ENCODE measurements around the gene INSRR.

The INSRR gene

GRCh38 chr1:156854634-156855033 lies 4.3 kb downstream of the INSRR start:
- DNase-seq (ENCODE audit: low read depth, low spot score): no peak
- H3K27ac ChIP-seq: no peak overlapping the region

DNA sequence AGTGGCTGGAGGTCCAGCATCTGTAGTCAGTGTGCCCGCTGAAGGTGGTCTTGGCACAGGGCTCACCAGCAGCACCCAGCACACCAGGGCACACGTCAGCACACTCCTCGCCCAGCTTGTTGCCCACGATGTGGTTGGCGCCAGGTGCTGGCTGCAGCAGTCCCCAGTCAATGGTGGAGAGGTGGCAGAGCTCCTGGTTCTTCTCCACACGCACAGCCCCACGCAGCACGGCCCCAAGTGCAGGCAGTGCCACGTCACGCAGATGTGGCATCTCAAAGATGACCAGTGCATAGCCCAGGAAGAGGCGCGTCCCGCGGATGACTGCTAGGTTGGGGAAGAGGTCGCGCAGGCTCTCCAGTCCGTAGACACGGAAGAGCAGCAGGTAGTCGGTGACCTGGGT lies 5.2 kb downstream of the INSRR start:
- no peak overlapping the region for H3K27ac ChIP-seq
- DNase-seq (ENCODE audit: low read depth, low spot score): no peak

DNA sequence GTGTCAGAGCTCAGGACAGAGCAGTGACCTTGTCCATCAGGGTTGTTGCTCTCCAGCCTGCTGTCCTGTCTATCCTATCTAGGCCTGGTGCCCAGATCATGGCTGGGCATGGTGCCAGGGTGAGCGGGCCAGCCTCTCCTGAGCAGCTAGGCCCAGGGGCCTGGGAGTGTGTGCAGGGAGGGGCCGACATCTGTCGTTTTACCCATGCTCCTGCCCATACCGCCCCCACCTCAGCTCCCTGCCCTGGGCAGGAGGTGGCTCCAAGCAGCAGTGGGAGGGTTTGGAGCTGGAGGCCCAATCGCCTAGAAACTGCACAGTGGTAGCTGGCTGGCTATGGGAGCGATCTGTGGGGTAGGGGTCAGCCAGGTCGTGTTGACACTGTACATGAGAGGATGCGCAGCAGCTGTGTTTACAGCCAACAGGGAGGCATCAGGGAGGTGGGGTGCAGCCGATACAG lies 6.5 kb downstream of the INSRR start:
- DNase-seq (ENCODE audit: low read depth, low spot score): no peak
- no peak overlapping the region for H3K27ac ChIP-seq

- no peak overlapping the region for H3K27ac ChIP-seq
- DNase-seq (ENCODE audit: low read depth, low spot score): no peak
Observed at GRCh38 chr1:156851779-156852417, 7.0 kb downstream of the INSRR start.

GRCh38 chr1:156849151-156849496 lies 9.8 kb downstream of the INSRR start:
- no peak overlapping the region for H3K27ac ChIP-seq
- DNase-seq (ENCODE audit: low read depth, low spot score): no peak

GRCh38 chr1:156848461-156849150 lies 10.3 kb downstream of the INSRR start:
- H3K27ac ChIP-seq: no peak overlapping the region
- no peak for DNase-seq (ENCODE audit: low read depth, low spot score)

DNA sequence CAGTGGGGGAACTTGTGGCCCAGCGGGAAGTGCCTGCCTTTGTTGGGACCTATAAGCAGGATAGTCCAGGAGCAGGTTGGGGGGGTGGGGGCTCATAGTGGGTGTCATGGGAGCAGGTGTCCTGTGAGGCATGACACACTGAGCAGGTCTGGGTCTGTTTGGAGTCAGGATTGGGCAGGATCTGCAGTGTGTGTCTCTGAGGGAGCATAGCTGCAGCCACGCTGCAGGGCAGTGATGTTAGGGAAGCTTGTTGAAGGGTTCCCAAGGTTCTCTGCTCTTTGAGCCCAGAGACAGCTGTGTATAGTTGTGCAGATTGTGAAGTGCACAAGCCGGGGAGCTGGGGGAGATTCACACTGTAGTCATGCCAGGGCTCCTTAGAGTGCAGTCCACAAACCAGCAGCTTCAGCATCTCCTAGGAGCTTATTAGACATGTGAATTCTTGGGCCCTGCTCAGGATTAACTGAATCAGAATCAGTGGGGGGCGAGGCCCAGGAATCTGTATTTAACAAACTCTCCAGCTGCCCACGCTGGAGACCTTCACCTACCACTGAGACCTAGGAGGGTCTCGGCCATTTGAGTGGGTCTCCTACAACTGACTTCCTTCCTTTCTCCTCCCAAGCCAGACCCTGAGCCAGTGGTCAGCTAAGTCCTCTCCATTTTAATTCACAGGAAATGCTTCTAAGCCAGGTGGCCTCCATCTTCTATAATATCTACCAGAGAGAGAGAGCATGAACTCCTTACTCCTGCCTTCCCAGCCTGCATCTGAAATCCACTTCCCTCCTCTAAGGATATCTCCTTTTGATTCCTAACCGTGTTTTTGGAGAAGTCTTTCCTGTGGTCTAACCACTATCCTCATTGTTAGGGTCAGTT lies 11.1 kb downstream of the INSRR start:
- no peak overlapping the region for H3K27ac ChIP-seq
- DNase-seq (ENCODE audit: low read depth, low spot score): no peak

DNA sequence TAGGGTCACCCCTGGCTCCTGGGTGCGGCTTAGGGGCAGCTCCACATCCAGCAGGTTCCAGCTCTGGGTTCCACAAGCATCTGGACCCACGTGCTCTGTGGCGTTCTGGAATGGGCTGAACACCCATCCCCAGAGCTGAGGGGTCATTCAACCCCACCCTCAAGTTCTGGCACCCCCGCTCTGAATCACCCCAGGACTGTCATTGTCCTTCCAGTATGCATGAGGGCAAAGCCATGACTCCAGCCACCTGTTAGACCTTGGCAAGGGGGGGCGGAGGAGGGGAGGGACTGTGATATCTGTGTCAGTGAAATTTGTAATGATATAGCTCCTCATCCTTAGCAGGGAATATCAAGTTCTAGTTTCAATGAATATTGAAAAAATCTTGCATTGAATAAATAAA lies 12.3 kb downstream of the INSRR start:
- DNase-seq (ENCODE audit: low read depth, low spot score): no peak
- no peak overlapping the region for H3K27ac ChIP-seq

DNA sequence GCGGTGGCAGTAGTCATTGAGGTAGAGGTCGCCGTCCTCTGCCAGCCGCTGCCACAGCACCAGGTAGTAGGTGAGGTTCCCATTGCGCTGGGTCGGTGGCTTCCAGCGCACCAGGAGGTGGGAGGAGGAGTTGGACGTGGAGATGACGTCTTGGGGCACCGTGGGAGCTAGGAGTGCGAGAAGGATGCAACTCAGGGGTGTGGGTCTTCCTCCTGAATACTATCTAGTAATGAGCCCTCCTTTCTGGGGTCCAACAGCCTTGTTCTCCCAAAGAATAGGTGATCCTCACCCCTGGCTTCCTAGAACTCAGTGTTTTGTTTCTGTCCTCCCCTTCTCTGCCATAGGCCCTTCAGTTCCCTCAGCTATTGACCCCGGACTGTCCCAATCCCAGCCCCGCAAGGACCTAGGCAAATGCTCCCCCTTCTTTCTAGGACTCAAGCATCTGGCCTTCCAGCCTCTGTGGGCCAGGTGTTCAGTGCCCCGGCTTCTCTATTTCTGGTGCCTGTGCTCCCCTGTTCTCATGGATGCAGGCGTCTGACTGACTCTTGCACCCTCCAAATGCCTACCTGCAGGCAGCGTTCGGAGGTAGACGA lies 12.9 kb downstream of the INSRR start:
- no peak overlapping the region for H3K27ac ChIP-seq
- DNase-seq (ENCODE audit: low read depth, low spot score): no peak

DNA sequence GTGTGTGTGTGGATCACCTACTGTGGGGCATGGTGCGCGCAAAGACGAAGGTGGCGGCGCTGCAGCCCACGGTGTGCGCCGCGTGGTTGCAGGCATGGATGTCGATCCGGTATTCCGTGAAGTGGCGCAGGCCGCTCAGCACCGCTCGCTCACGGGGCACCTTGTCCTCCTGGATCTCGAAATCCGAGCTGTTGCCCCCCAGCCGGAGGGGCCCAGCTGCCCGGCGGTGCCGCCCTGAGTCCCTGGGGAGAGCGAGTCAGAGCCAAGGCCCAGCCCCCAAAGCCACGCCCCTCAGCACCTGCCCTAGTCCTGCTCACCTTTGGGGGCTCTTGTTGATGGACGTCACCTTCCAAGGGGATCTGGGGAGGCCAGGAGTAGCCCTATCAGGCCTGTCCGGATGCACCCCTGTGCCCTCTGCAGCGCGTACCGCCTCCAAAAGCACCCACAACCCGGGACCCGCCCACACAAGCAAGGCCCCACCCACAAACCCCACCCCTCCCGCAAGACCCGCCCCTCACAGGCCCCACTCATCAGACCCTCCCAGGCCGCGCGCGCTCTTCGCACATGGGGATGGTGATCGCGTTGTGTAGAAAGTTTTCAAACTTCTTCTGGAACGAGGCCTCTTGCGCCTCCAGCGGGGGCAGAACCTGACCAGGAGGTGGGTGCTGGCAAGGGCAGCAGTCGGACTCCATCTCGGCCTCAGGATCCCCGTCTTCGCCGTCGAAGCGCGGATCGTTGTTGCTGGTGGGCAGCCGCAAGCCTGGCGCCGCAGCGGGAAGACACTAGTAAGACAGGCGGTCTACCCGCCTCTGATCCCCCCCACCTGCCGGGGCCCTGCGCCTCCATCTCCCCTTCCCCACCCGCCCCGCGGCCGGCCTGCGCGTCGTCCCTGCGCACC lies 13.6 kb downstream of the INSRR start:
- no peak overlapping the region for H3K27ac ChIP-seq
- DNase-seq (ENCODE audit: low read depth, low spot score): no peak

GRCh38 chr1:156844638-156845037 lies 14.3 kb downstream of the INSRR start:
- DNase-seq (ENCODE audit: low read depth, low spot score): no peak
- H3K27ac ChIP-seq: no peak overlapping the region

- no peak overlapping the region for H3K27ac ChIP-seq
- DNase-seq (ENCODE audit: low read depth, low spot score): no peak
Observed at GRCh38 chr1:156844102-156844501, 14.8 kb downstream of the INSRR start.

DNA sequence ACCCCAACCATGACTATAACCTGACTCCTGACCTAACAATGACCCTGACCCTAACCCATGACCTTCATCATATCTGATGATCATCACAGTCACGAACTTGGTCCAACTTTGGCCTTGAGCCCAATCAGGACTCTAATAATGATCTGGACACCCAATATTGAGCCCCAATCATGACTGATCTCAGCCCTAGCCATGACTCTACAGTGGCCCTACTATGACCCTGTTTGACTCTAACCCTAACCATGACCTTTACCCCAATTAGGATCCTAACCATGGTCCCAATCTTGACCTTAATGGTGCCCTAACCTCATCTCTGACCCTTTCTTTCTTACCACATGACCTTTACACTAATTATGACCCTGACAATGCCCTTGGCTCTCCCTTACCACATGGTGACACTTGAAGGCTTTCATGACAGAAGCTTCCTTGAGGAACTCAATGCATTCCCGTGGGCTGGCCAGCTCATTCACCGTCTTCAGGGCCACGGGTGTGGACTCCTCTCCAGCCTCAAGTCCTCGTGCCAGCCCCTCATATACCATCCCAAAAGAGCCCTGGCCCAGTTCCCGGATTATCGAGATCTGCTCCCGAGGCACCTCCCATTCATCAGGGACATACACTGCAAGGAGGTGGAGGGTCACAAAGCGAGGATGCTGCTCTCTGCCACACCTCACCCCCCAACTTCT lies 16.2 kb downstream of the INSRR start:
- no peak for DNase-seq (ENCODE audit: low read depth, low spot score)
- no peak overlapping the region for H3K27ac ChIP-seq

GRCh38 chr1:156841295-156841855 lies 17.5 kb downstream of the INSRR start:
- DNase-seq (ENCODE audit: low read depth, low spot score): no peak
- no peak overlapping the region for H3K27ac ChIP-seq

GRCh38 chr1:156840898-156841279 lies 18.0 kb downstream of the INSRR start:
- DNase-seq (ENCODE audit: low read depth, low spot score): no peak
- H3K27ac ChIP-seq: no peak overlapping the region

- DNase-seq (ENCODE audit: low read depth, low spot score): no peak
- H3K27ac ChIP-seq: no peak overlapping the region
Observed at GRCh38 chr1:156840186-156840897, 18.6 kb downstream of the INSRR start.

DNA sequence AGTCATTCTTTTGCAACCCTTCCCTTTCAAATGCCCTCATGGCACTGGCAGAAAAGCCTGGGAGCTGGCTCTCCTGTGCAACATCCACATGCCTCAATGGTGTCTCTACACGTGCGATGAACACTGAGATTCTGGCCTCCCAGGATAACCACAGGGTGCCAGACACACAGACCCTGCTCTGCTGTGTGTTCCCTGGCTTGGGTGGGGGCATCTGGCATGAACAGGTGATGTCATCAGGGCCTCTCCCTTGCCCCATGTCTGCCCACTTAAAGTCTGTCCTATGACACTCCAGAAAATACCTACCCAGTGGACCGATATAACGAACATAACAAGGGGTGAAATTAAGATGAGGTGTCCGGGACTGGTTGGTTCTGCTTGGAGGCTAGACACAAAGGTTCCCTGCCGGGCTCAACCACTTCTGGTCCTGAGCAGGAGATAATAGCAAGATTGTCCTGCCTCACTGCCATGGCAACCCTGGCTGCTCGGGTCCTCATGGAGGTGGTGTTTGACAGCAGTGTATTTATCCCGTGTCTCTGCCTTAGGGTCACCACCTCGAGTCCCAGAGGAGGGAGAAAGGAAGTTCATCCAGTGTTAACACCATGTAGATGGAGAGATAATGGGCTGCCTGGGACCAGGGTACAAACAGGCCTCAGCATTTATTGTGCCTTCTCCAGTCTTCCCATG lies 19.3 kb downstream of the INSRR start:
- H3K27ac ChIP-seq: no peak overlapping the region
- no peak for DNase-seq (ENCODE audit: low read depth, low spot score)

GRCh38 chr1:156838972-156839371 lies 19.9 kb downstream of the INSRR start:
- H3K27ac ChIP-seq: no peak overlapping the region
- no peak for DNase-seq (ENCODE audit: low read depth, low spot score)
